ENCODE data around the gene SAXO2. TPM values are rescaled to one million over a fixed set of nuclear protein-coding genes. Genes with fewer than 3 reads are reported as not detected.
"Not testable (repeated sequence)": the region's sequence is repeated elsewhere in the genome, so short reads cannot be mapped to it uniquely, and the experiment has no call there.

The SAXO2 gene
- 0.25 and 1.4 TPM in 2 replicates for total RNA-seq (ENCODE audit: low replicate concordance)

- TF ChIP-seq CTCF (IDR thresholded peaks at IDR 0.05; ENCODE audit: insufficient read depth, low read length) = no peak
- peak within 1 kb of the TSS; percentile 81 for H3K4me3 ChIP-seq (ENCODE audit: low read depth, low read length)
- peak; percentile 65 for DNase-seq (ENCODE audit: low read depth)
These were observed at the start of gene SAXO2, which contains the start of gene EFL1 for GRCh38 chr15:82262422-82263026. TSS of gene SAXO2 (plus strand) at chr15:82262818. CDS start at chr15:82262880, 62 bp downstream. TSS of gene EFL1 (minus strand) at chr15:82262734. CDS start at chr15:82261778, 956 bp downstream.

- DNase-seq (ENCODE audit: low read depth); H3K4me3 ChIP-seq (ENCODE audit: low read depth, low read length): not testable (repeated sequence)
These were observed 46.5 kb upstream of the SAXO2 start for GRCh38 chr15:82216092-82216491.

GRCh38 chr15:82221535-82221934, 41.1 kb upstream of the SAXO2 start:
- not testable (repeated sequence) for H3K4me3 ChIP-seq (ENCODE audit: low read depth, low read length)
- TF ChIP-seq CTCF (IDR thresholded peaks at IDR 0.05; ENCODE audit: insufficient read depth, low read length) = peak; percentile 21
- DNase-seq (ENCODE audit: low read depth) = peak; percentile 21

GRCh38 chr15:82228750-82229149, 33.9 kb upstream of the SAXO2 start:
- DNase-seq (ENCODE audit: low read depth) = no peak
- no peak overlapping the region for H3K4me3 ChIP-seq (ENCODE audit: low read depth, low read length)
- no peak for TF ChIP-seq CTCF (IDR thresholded peaks at IDR 0.05; ENCODE audit: insufficient read depth, low read length)

GRCh38 chr15:82231233-82231632, 31.4 kb upstream of the SAXO2 start:
- H3K4me3 ChIP-seq (ENCODE audit: low read depth, low read length) = no peak overlapping the region
- no peak for DNase-seq (ENCODE audit: low read depth)
- TF ChIP-seq CTCF (IDR thresholded peaks at IDR 0.05; ENCODE audit: insufficient read depth, low read length) = no peak

- no peak overlapping the region for H3K4me3 ChIP-seq (ENCODE audit: low read depth, low read length)
- TF ChIP-seq CTCF (IDR thresholded peaks at IDR 0.05; ENCODE audit: insufficient read depth, low read length) = no peak
- DNase-seq (ENCODE audit: low read depth) = no peak
These were observed 30.8 kb upstream of the SAXO2 start for GRCh38 chr15:82231842-82232241.

GRCh38 chr15:82237944-82238534, 24.6 kb upstream of the SAXO2 start:
- DNase-seq (ENCODE audit: low read depth); H3K4me3 ChIP-seq (ENCODE audit: low read depth, low read length): not testable (repeated sequence)

All from fibroblast of the aortic adventitia (primary cell).